Measurements from ENCODE around the gene KLF16.

The KLF16 gene

GRCh38 chr19:1805401-1806183, 57.8 kb downstream of the KLF16 start:
- DNase-seq, result no peak

DNA sequence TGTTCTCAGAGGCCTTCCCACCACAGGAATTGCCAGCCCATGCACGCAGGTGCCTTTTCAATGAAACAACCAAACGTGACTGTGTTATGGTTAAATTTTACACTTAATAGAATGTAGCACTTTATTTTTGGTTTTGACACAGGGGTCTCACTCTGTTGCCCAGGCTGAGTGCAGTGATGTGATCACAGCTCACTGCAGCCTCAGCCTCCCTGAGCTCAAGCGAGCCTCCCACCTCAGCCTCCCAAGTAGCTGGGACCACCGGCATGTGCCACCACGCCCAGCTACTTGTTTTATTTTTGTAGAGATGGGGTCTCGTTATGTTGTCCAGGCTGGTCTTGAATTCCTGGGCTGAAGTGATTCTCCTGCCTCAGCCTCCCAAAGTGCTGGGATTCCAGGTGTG, 58.5 kb downstream of the KLF16 start:
- DNase-seq, result no peak
